H1 (cell line): Measurements from ENCODE around the gene MTCL3.

ENCODE experiments used
- CBX5 ChIP-seq: fragments of 300-800, 300-1000 bp; sonication (generic); IDR thresholded peaks from 2 replicates; pipeline ENCODE4 v1.7.1; 2016; ENCODE audit warnings: antibody characterized with exemption, low read length, low read depth
- FOSL1 ChIP-seq: IDR thresholded peaks from 2 replicates; pipeline ENCODE4 v1.6.1; 2011; ENCODE audit warnings: mild to moderate bottlenecking, low read depth, low read length, moderate library complexity; ENCODE audit not compliant: insufficient read depth
- GTF2F1 ChIP-seq: IDR thresholded peaks from 2 replicates; pipeline ENCODE4 v1.6.1; 2012; ENCODE audit warnings: low read depth, low read length, improper control_type of control experiment, borderline replicate concordance
- POU5F1 ChIP-seq: IDR thresholded peaks from 2 replicates; pipeline ENCODE4 v1.6.1; 2011; ENCODE audit warnings: low read depth, mild to moderate bottlenecking, low read length, moderate library complexity
- TAF7 ChIP-seq: optimal IDR thresholded peaks from 2 replicates; pipeline ENCODE3; 2011; ENCODE audit warnings: low read depth, mild to moderate bottlenecking, inconsistent platforms, low read length, moderate library complexity, borderline replicate concordance

MTCL3 gene

DNA sequence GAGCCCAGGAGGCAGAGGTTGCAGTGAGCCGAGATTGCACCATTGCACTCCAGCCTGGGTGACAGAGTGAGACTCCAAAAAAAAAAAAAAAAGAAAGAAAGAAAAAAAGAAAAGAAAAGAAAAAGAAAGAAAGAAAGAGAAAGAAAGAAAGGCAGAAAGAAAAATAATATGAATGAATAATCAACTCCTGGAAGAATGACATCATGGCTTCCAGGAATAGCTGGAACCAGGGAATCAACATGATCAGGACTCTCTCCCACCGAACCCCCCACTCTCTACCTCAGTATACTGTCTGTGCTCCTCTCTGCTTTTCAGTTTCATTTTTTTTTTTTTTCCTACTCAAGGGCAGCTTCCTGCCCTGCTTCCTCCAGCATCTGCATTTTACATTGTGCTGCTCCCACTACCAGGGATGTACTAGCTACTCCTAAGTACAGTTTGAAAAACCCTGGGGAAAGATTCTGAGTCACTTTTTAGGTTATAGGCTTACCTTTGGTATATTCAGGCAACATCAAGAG, 19.7 kb upstream of the MTCL3 start (continued):
- TF ChIP-seq FOSL1 (no peak), POU5F1 (no peak), TAF7 (no peak), GTF2F1 (no peak), CBX5 (no peak)
